HL-60/S4 (cell line): Measurements from ENCODE around the gene IRX6.

Experiments
- in situ Hi-C: fragments of 300-500 bp; cut with MboI; formaldehyde crosslinking; loops from 2 replicates; pipeline ENCODE4 v1.14.3; 2022; ENCODE audit warnings: low sequenced_read_pairs

Gene IRX6

DNA sequence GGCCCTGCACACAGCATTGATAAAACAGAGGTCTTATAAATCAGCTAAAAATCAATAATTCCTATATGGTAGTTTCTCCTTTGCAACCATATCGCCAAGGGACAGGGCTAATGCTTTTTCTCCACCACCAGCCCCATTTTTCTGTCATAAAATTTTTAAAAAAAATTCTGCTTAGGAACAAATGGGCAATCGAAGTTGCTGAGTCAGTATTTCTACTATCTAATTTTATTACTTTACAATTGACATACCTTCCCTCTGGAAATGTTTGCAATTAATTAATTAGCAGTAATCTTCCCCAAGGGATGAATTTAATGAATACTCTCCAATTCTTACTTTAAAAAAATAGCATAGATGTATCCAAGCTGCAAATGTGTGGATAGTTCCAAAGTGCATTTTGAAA is 1.7 kb upstream of the IRX6 start:
- in situ Hi-C loops, result no loop called here

DNA sequence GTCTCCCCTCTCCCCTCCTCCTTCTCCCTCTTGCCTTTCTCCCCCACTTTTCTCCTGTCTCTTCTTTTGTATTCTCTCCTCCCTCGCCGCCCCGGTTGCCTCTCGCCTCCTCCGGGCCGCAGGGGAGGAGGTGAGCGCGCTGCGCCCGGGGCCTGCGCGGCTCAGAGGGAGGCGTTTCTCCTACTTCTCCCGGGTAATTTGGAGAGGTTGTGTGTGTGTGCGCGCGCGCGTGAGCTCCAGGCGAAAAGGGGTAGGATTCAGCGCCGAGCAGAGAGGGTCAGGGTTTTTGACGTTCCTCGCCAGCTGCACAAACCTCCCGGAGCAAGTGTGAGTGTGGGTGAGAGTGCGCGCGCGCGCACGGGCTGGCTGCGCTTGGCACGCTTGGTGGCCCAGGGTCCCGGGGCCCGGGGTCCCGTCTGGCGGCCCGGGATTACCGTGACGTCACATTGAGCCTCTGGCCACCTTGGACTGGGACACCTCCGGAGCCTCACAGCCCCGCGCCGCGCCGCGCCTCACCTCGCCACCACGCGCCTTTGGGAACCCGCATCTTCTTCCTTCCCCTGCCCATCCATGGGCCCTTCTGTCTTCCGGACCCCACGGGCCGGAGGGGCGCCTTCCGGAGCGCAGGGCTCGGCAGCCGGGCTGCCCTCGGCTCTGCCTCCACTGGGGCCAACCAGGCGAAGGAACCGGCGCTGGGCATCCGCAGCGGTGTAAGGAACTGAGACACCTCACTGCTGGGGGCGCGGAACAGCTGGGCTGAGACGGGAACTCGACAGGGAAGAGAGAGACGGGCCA is 479 bp downstream of the IRX6 start:
- in situ Hi-C loops, result no loop called here

DNA sequence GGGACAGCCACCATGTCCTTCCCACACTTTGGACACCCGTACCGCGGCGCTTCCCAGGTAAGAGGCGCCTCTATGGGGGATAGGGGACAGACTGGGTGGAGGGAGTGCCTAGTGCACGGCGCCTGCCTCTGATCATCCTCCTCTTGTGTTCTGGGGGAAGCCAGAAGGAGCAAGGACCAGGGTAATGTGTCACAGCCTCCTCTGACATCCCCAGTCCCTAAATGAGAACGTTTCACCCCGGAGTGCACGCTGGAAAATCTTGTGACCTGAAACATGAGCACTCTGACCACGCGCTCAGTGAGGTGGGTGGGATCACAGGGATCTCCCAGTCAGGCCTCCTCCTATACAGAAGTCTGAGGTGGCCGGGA is 1.1 kb downstream of the IRX6 start:
- in situ Hi-C loops, result no loop called here

DNA sequence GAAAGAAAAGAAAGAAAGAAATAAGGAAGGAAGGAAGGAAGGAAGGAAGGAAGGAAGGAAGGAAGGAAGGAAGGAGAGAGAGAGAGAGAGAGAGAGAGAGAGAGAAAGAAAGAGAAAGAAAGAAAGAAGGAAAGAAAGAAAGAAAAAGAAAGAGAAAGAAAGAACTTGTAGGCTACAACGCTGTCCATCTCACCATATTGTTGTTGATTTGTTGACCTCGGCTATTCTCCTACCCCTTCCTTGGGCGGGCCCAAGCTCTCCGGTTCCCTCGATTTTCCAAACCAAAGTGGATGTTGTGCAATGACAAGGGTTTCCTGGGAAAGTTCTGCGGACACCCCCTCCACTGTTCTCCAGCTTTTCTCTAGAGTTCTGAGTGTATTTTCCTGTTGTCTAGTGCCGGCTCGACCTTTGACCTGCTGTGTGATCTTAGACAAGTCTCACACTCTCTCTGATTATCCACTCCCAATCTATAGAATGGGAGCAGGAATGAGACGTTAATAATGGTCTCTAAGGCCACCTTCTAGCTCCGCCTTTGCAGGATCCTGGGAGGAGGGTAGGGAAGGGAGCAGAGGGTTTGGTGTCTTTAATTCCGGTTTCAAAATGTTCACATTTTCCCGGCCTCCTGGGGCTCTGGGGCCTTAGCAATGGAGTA is 1.6 kb downstream of the IRX6 start:
- in situ Hi-C loops, result no loop called here

DNA sequence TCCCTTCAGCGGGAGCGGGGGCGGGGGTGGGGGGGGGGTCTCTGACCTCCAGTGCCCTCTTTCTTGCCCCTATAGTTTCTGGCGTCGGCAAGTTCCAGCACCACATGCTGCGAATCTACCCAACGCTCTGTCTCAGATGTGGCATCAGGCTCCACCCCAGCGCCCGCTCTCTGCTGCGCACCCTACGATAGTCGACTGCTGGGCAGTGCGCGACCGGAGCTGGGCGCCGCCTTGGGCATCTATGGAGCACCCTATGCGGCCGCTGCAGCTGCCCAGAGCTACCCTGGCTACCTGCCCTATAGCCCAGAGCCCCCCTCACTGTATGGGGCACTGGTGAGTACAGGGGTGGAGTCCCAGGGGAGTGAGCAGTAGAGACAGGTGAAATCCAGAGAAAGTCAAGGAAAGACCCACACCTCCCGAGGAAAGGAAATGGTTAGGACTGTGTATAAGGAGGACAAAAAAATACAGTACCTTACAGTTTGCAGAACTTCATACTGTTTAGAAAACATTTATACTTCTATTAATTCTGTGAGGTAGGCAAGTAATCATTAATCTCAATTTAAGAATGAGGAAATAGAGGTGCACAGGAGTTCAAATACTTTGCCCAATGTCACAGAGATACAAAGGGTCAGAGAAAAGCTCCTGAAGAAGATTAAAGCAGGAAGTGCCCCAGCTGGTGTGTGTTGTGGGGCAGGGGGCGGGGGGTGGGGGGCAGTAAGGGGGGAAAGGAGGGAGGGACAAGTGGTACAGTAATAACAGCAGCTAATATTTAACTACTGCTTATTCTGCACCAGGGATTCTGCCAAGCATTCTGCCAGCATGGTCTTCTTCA is 2.5 kb downstream of the IRX6 start:
- in situ Hi-C loops, result no loop called here

DNA sequence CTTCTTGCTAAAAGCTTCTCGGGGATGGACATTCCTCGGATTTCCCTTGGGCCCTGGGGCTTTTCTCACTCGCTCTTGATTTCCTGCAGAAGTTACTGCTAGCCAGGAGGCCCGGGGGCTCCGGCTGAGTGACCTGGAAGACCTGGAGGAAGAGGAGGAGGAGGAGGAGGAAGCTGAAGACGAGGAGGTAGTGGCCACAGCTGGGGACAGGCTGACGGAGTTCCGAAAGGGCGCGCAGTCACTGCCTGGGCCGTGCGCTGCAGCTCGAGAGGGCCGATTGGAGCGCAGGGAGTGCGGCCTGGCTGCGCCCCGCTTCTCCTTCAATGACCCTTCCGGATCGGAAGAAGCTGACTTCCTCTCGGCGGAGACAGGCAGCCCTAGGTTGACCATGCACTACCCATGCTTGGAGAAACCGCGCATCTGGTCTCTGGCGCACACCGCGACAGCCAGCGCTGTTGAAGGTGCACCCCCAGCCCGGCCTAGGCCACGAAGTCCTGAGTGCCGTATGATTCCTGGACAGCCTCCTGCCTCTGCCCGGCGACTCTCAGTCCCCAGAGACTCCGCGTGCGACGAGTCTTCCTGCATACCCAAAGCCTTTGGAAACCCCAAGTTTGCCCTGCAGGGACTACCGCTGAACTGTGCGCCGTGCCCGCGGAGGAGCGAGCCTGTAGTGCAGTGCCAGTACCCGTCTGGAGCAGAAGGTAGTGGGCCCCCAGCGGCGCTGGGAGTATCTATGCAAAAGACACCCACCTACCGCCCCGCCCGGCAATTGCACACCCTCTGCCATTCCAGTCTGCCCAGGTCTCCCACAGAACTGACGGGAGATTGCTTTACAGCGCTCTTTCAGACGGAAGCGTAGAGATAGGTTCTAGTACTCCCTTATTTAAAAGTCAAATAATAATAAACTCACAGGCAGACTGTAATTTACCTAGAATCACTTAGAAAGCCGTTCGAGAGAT is 4.9 kb downstream of the IRX6 start:
- in situ Hi-C loops, result no loop called here

DNA sequence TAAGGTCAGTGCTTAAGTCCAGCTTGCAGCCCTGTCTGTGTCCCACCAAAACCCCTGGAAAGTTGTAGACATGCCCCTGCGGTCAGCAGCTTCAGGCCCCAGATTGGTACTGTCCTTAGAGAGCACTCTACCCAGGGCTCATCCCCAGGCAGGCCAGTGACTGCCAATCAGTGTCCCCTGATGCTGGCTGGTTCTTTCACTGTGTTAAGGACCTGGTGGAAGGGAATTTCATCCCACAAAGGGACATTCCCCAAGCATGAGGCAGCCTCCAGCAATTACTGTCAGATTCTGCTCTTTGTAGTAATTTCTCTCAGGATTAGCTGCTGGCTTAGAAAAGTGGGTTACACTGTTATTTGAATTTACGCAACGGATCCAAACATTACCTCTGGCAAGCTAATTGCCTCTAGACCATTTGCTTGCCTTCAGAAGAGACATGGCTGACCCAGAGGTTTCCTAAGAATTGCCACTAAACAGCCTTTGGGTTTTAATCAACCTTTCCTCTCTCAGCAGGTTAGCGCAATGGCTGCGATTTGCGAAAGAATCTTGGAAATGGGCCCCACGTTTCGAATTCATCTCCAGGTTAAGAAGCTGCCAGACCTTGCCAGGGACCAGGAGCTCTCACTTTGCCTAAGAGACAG is 5.9 kb downstream of the IRX6 start:
- in situ Hi-C loops, result no loop called here

DNA sequence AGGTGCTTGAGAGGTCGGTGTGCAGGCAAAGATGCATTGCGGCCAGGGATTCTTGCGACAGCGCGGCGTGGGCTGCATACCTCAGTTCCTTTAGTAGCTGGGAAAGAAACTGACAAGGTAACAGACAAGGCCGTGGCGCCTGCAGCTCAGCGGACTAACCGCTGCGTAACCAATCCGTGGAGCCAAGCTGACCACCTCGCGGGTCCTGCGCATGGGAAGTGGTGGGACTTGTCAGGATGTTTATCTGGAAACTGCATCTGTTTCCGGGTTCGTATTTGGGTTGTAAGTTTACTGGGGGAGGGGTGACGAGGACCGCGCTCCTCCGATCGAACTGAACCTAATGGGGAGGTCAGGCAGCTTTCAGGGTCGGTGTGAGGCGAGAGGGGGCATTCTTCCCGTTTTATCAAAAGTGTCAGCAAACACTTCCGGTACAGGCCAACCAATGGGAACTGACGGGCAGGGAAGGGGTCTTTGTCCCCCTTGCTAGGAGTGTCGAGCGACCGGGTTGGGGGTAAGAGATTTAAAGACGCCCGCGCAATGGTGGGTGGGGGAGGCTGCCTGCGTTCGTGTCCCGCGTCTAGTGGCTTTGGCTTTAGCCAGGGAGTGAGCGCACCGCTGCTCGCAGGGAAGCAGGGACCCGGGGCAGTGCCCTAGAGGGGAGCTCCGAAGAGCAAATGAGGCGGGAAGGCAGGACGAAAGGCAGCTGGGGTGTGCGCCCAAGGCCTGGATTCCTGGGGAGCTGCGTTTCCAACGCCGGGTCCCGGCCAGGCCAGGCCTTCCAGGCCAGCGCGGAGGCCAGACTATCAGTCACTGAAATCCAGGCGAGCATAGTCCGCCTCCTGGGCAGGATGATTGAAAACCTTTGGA is 7.0 kb downstream of the IRX6 start:
- in situ Hi-C loops, result no loop called here

DNA sequence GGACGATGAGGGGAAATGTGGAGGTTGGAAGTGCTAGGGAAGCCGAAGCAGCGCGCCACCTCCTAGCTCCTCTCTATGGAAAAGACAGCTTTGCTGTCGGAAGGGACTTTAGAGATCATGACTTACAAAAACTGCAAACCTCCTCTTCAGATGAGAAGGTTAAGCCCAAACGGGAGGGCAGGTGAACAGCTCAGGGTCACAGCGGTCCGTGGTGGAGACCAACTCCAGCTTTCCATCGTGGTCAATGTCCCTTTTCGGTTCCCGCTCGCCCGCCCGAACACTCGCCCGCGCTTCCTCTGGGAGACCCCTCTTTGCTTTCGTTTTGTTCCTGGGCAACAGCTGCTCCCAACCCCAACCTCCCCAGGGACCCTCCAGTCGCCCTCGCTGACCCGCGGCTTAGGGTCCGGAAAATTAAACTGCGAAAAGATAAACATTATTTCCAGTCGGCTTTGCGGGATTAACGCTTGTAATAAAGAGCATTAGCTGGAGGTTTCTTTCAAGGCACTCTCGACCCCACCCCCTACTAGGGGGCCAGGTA is 7.7 kb downstream of the IRX6 start:
- in situ Hi-C loops, result no loop called here

DNA sequence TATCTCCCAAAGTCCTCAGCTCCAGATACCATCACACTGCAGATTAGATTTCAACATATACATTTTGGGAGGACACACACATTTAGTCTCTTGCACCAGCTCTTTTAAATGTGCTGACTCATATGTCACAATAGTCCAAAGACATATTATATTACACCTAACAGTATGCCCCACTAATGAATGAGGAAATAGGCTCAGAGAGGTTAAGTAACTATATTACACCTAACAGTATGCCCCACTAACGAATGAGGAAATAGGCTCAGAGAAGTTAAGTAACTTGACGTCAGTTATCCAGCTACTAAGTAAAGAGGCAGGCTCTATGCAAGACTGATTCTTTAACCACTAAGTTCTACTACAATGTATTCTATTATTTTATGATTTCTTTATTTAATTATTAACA is 9.7 kb downstream of the IRX6 start:
- in situ Hi-C loops, result no loop called here

DNA sequence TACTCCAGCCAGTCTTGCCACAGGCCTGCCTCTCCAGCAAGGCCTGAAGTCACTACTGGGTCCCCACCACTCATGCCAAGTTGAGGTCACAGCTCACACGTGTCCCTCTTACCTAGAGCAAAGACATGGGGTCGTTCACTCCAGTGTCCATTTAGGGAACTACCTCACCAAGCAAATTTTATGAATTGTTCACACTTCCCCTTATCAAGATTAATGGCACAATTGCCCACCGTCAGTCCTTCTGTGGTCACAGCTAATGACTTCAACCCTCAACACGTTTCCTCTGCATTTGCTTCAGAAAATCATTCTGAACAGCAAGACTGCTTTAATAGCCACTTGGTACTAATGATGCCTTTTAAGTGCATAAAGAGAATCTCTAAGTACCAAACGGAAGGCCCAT is 14.6 kb downstream of the IRX6 start:
- in situ Hi-C loops, result no loop called here

DNA sequence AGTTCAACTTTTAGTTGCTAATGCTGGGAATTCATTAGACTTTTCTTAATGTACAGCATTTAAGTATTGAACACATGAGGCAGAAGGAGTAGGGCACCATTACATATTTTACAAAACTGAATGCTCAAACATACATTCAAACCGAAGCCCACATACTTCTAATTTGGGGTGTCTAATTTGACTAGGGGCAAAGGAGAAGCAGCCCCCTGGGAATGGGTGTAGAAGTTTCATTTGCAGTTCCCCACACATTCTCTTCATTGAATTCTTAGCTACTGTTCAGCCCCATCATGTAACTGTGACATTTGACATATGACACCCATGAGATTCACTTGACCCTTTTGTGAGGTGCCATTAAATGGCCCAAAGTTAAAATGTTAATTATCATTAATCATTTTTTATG is 16.4 kb downstream of the IRX6 start:
- in situ Hi-C loops, result no loop called here

DNA sequence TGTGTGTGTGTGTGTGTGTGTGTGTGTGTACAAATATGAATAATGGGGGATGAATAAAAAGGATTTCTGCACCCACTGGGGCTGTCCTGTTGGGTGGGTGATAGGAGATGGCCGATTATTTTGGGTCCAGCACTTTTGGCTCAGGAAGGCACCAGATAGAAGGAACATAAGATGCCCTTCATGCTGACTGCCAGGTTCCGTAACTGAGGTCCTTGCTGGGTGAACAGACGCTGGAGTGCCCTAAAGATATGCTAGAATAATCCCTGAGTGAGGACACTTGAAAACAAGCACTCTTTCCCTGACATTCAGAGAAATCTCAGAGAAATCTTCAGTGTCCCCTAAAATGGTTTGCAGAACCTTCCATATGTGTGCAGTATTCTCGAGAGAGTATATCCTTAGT is 17.7 kb downstream of the IRX6 start:
- in situ Hi-C loops, result no loop called here

DNA sequence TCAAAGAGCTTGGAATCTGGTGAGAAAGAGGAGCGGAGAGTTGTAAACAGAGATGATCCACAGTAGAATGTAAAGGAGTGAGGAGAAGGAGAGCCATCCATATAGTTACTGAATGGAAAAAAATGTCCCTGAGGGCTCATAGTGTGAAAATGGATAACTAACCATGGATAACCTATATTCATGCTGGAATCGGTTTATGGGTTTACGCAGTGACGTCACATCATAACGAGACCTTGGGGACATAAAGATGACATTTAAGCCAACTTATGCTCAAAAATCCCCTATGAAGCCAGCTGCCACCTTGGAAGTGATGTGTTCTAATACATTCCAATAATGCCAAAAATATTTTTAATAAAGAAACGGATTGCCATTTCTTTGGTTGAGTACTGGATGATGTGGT is 22.5 kb downstream of the IRX6 start:
- in situ Hi-C loops, result no loop called here

DNA sequence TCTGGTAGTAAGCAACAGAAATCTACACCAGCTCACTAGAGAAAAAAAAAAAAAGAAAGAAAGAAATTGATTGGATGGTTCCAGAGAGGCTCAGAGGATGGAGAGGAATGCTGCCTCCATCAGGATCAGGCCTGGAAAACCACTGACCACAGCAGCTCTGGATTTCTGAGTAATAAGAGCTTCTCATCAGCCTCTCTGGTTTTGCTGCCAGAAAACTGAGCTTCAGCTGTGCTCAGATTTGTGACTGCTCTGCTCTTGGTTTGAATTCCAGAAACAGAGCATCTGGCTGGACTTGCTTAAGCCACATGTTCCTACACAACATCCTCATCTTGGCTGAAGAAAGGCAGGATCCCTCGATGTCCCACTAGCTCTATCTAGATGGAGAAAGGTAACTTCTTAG is 25.9 kb downstream of the IRX6 start:
- in situ Hi-C loops, result no loop called here

DNA sequence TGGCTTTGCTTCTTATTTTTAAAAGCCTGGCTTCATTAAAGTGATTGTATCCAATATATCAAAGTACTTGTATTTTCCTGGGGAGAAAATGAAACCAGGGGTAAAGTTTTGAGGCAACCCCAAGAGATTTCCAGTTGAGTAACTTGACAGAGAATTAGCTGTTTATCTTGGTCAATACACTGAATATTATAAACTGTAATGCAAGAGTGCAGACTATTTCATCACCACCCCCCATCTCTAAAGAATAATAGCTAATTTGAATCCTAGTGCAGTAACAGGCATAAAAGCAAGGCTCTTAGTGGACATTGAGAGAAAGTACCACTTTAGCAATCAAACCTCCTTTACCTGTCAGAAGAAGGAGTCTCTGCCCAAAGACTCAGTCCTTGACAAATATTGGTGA is 27.0 kb downstream of the IRX6 start:
- in situ Hi-C loops, result no loop called here

DNA sequence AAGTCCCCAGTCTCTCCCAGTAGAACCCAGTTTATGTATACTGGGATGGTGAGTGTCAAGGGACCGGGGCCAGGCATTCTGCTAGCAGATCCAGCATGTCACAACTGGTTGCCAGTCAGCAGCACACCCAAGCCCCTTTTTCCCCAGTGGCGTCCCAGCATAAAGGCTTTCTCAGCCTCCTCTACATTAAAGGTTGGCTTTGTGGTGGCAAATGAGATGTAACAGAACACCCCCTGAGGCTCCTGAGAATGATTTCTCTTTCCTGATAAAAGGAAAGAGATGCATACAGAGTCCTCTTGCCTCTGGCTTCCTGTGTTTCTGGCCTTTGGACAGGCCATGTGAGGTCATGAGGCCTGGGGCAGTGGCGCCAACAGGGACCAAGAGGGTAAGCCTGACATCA is 27.9 kb downstream of the IRX6 start:
- in situ Hi-C loops, result no loop called here

DNA sequence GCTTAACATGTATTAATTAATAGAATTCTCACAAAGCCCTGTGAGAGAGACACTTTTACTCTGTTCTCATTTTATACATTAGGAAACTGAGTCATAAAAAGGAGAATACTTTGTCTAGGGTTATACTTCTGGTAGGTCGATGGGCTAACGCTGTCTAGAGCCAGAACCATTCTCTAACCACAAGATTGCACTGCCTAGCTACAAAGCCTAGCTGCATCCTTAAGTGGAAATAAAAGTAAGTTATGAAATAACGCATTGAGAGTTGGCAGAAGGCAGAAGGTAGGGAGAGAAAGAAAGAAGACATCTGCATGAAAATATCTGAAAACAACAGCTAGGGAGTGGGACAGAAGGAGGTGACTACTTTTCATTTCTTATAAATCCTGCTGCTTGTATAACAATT is 33.2 kb downstream of the IRX6 start:
- in situ Hi-C loops, result no loop called here

DNA sequence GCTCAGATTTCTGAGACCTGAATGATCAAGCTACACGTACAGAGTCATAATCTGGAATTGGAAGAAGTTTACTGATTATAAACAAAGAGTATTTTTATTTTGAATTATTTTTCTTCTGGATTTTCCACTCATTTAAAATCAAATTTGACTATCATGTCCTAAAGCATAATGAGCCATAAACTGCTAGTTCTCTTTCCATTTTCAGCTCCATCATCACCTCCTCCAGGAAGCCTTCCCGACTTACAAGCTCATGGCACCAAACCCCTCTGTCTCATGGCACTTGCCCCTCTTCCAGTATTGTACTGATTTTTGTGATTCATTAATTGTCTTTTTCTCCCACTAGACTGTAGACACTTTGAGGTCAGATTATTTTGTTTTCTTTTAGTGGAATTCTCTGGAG is 35.9 kb downstream of the IRX6 start:
- in situ Hi-C loops, result no loop called here
